Measurements from ENCODE around the gene ABAT. TPM values are rescaled to one million over a fixed set of nuclear protein-coding genes. Genes with fewer than 3 reads are reported as not detected.

Gene ABAT
- total RNA-seq, 6 experiments from 2014 or later = 160 to 378 (median 305) TPM

DNA sequence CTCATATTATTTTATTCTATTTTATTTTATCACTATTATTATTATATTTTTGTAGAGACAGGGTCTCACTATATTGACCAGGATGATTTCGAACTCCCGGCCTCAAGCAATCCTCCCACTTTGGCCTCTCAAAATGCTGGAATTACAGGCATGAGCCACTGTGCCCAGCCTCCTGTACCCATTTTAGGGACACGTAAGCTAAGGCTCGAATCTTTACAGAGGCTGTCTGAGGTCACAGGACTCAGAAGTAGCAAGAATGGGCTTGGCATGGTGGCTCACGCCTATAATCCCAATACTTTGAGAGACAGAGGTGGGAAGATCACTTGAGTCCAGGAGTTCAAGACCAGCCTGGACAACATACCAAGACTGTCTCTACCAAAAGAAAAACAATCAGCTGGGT lies 12.7 kb upstream of the ABAT start:
- no peaks in the 10 kb centered on the region for H3K4me1 ChIP-seq
- H3K27me3 ChIP-seq = no peaks in the 10 kb centered on the region
- H3K9me3 ChIP-seq = no peaks in the 10 kb centered on the region
- intact Hi-C loops (cut with DNase I) = loop anchor here (5.0 to 10.0 kb wide), 2 partner anchors 123 to 221 kb away; partner anchors contain the start of gene LITAFD (in 1 of the 2)
- peaks cover 0 to 3% (median 0%) of the 10 kb centered on the region in 4 donors for H3K36me3 ChIP-seq
- WGBS (ENCODE audit: insufficient coverage, low coverage, low lambda C conversion rate, missing lambda C conversion rate) = 7% methylated on average over 2 of the region's 5 CpGs
- H3K4me3 ChIP-seq = no peak overlapping the region
- TF ChIP-seq, protein P1, sequence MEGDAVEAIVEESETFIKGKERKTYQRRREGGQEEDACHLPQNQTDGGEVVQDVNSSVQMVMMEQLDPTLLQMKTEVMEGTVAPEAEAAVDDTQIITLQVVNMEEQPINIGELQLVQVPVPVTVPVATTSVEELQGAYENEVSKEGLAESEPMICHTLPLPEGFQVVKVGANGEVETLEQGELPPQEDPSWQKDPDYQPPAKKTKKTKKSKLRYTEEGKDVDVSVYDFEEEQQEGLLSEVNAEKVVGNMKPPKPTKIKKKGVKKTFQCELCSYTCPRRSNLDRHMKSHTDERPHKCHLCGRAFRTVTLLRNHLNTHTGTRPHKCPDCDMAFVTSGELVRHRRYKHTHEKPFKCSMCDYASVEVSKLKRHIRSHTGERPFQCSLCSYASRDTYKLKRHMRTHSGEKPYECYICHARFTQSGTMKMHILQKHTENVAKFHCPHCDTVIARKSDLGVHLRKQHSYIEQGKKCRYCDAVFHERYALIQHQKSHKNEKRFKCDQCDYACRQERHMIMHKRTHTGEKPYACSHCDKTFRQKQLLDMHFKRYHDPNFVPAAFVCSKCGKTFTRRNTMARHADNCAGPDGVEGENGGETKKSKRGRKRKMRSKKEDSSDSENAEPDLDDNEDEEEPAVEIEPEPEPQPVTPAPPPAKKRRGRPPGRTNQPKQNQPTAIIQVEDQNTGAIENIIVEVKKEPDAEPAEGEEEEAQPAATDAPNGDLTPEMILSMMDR (IDR thresholded peaks at IDR 0.05) = no peak
- no peak for TF ChIP-seq POLR2A (IDR thresholded peaks at IDR 0.05)
- DNase-seq (no peak), ATAC-seq (no peak)
- H3K27ac ChIP-seq = no peak overlapping the region

GRCh38 chr16:8663192-8664089 lies 11.0 kb upstream of the ABAT start:
- WGBS (ENCODE audit: insufficient coverage, low coverage, low lambda C conversion rate, missing lambda C conversion rate) = 69% methylated on average over 5 of the region's 9 CpGs
- no peaks in the 10 kb centered on the region for H3K27me3 ChIP-seq
- H3K27ac ChIP-seq = no peak overlapping the region
- ATAC-seq = no peak
- no peaks in the 10 kb centered on the region for H3K4me1 ChIP-seq
- no peaks in the 10 kb centered on the region for H3K9me3 ChIP-seq
- peaks cover 0 to 3% (median 0%) of the 10 kb centered on the region in 4 donors for H3K36me3 ChIP-seq
- no peak for DNase-seq
- no peak for TF ChIP-seq POLR2A (IDR thresholded peaks at IDR 0.05)
- TF ChIP-seq, protein P1 (IDR thresholded peaks at IDR 0.05) = no peak
- intact Hi-C loops (cut with DNase I) = loop anchor here (5.0 to 10.0 kb wide), 2 partner anchors 121 to 219 kb away; partner anchors contain the start of gene LITAFD (in 1 of the 2)
- no peak overlapping the region for H3K4me3 ChIP-seq

DNA sequence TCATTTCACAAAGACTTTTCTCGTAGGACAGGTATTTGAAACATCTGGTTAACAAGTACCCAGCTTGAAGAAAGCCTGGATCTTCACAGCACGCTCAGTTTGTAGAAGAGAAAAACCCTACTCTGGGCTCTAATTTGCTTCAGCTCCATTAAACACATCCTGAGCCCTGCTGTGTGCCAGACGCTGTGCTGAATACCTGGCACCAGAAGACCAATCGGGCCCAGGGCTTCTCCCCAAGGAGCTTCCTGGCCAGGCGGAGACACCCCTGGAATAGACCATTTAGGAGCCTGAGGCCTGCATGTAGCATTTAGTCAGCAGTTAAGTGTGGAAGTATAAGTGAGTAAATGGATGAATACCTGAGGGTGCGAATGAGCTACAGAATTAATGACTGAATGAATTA lies 8.9 kb upstream of the ABAT start:
- Histone ChIP-seq H3K36me3 (peaks cover 0 to 3% (median 0%) of the 10 kb centered on the region in 4 donors), H3K27me3 (no peaks in the 10 kb centered on the region), H3K9me3 (no peaks in the 10 kb centered on the region), H3K4me3 (no peak overlapping the region), H3K27ac (no peak overlapping the region), H3K4me1 (no peaks in the 10 kb centered on the region)
- TF ChIP-seq, protein P1 (IDR thresholded peaks at IDR 0.05) = no peak
- TF ChIP-seq POLR2A (IDR thresholded peaks at IDR 0.05) = no peak
- DNase-seq (no peak), ATAC-seq (no peak)
- WGBS (ENCODE audit: insufficient coverage, low coverage, low lambda C conversion rate, missing lambda C conversion rate) = 90% methylated on average over 6 of the region's 6 CpGs
- intact Hi-C loops (cut with DNase I) = loop anchor here (10.0 kb wide), 1 partner anchor 119 kb away; no protein-coding TSS in a partner anchor

DNA sequence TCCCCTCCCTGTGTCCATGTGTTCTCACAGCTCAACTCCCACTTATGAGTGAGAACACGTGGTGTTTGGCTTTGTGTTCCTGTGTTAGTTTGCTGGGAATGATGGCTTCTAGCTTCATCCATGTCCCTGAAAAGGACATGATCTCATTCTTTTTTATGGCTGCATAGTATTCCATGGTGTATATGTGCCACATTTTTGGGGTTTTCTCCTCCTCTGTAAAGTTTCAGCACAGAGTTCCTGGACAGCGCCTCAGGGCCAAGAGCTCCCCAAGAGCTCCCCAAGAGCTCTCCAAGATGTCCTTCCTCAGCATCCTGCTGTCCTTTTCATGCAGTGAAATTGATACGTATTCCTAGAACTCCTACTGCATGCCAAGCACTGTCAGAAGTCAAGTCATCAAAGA lies 6.9 kb upstream of the ABAT start:
- ATAC-seq = no peak
- DNase-seq = no peak
- Histone ChIP-seq H3K27ac (no peak overlapping the region), H3K27me3 (no peaks in the 10 kb centered on the region), H3K4me1 (no peaks in the 10 kb centered on the region), H3K36me3 (peaks cover 0 to 3% (median 0%) of the 10 kb centered on the region in 4 donors), H3K4me3 (no peak overlapping the region), H3K9me3 (no peaks in the 10 kb centered on the region)
- TF ChIP-seq POLR2A (IDR thresholded peaks at IDR 0.05) = no peak
- TF ChIP-seq, protein P1 (IDR thresholded peaks at IDR 0.05) = no peak
- 47% methylated on average over 2 of the region's 3 CpGs for WGBS (ENCODE audit: insufficient coverage, low coverage, low lambda C conversion rate, missing lambda C conversion rate)
- intact Hi-C loops (cut with DNase I) = loop anchor here (10.0 kb wide), 1 partner anchor 117 kb away; no protein-coding TSS in a partner anchor

Measured in right lobe of liver (tissue), 6 donors.